OCI-LY7 (cell line): ENCODE results near the gene LHX5.

ENCODE experiments used
- CTCF ChIP-seq: fragments of 200-600 bp; sonication (generic); conservative IDR thresholded peaks from 2 replicates; pipeline ENCODE4 v1.5.1; 2014; ENCODE audit warnings: mild to moderate bottlenecking, antibody characterized with exemption, low read length, moderate library complexity, mixed read lengths
- EZH2phosphoT487 ChIP-seq: fragments of 200-600 bp; sonication (generic); IDR thresholded peaks from 2 replicates; pipeline ENCODE4 v1.6.1; 2018; ENCODE audit warnings: low read depth, borderline replicate concordance, mild to moderate bottlenecking, mixed run types, antibody characterized with exemption, low read length, moderate library complexity, mixed read lengths

- TF ChIP-seq EZH2phosphoT487: no peak
- TF ChIP-seq CTCF: no peak
Measured at GRCh38 chr12:113480336-113480971, 8.8 kb upstream of the LHX5 start.
